RCC 7860 (cell line): ENCODE results near the gene CREB3L4.

Experiments used
- DNase-seq: peaks from one replicate; pipeline ENCODE4 v3.0.0-alpha.2; 2015; ENCODE audit warnings: low spot score
- FAIRE-seq: peaks from 2 replicates; lab custom pipeline; 2012; peaks lifted over from hg19 to GRCh38; lab: Jason Lieb, UNC

CREB3L4 gene, protein sequence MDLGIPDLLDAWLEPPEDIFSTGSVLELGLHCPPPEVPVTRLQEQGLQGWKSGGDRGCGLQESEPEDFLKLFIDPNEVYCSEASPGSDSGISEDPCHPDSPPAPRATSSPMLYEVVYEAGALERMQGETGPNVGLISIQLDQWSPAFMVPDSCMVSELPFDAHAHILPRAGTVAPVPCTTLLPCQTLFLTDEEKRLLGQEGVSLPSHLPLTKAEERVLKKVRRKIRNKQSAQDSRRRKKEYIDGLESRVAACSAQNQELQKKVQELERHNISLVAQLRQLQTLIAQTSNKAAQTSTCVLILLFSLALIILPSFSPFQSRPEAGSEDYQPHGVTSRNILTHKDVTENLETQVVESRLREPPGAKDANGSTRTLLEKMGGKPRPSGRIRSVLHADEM

GRCh38 chr1:153967107-153967999 lies at the start of gene CREB3L4:
TSS of gene CREB3L4 (plus strand) at chr1:153967902. CDS start at chr1:153968526, 624 bp downstream.
- FAIRE-seq, result peak; percentile 64
- peak; percentile 92 for DNase-seq

GRCh38 chr1:153919876-153920852 lies 47.5 kb upstream of the CREB3L4 start:
- FAIRE-seq, result no peak
- DNase-seq, result no peak

GRCh38 chr1:153921080-153921802 lies 46.5 kb upstream of the CREB3L4 start:
- DNase-seq (no peak), FAIRE-seq (no peak)

- no peak for FAIRE-seq
These were observed 46.0 kb upstream of the CREB3L4 start for GRCh38 chr1:153921803-153922075.

DNA sequence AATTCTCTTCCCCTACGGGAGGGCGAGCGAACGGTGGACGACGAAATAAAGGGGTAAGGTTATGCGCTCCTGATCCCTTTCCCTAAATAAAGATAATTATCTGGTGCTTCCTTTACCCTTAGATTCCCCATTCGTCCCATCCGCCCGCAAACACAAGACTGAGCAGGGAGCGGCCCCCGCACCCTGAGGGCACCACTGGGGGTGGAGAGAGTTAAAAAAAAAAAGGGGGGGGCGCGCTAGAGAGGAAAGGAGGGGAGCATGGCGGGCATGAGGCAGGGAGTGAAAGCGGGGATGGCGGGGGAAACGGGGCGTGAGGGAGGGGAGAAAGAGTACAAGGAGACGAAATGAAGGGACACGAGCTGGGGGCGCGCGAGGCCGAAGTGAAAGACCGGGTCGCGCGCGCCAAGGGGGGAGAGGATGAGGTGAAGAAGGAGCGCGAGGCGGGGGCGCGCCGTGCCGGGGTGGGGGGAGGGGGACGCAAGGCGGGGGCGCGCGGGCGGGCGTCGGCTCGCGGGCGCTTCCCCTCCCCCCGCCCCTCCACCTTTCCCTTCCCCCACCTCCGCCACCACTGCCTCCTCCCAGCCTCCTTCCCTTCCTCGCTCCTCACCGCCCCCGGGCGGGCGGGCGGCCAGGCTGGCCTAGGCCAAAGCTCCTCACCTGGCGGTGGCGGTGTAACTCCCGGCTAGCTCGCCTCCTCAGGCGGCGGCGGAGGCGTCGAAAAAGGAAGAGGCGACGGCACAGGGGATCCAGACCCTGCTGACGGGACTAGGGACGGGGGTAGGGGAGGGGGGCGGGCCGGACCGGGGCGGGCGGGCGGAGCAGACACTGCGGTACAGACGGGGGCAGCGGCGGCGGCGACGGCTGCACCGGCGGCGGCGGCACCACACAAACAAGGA lies 45.4 kb upstream of the CREB3L4 start:
- DNase-seq (peak; percentile 15), FAIRE-seq (no peak)

More at GRCh38 chr1:153921803-153922075, 46.0 kb upstream of the CREB3L4 start:
- no peak for DNase-seq

- DNase-seq (peak; percentile 99), FAIRE-seq (peak; percentile 85)
These were observed 44.5 kb upstream of the CREB3L4 start, which contains the start of gene GATAD2B for GRCh38 chr1:153922972-153923925. TSS of gene GATAD2B (minus strand) at chr1:153922972. CDS start at chr1:153828347, 94,625 bp downstream.

DNA sequence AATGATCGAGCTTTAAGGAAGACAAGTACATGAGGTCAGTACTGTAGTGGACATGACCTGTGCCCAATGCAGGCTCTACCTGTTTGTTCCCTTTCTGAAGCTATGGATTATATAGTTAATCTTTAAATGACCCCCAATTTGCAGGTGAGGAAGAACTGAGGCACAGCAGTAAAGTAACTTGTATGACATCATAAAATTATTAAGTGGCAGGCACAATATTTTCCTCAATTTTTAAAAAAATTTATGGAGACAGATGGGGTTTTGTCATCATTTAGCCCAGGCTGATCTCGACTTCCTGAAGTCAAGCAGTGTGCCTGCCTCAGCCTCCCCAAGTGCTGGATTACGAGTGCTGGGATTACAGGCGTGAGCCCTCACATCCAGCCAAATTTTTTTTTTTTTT lies 41.3 kb upstream of the CREB3L4 start:
- DNase-seq (no peak), FAIRE-seq (no peak)

DNA sequence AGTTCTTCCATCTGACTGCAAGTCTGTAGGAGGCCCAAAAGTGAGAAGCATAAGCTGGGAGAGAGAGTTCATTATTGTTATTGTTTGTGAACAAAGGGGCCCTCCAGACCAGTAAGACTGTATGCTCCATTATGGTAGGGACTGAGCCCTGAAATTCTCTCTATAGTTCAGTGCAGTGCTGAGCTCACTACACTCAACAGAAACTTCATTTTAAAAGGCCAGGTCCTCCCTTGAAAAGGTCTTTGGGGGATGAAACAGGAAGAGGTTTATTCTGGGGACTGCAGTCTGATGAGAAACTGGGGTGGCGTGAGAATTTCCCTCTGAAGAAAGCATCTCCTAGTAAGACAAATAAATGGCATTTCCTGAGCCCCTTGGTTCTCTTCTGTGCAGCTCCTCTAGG lies 39.5 kb upstream of the CREB3L4 start:
- FAIRE-seq (no peak), DNase-seq (no peak)

DNA sequence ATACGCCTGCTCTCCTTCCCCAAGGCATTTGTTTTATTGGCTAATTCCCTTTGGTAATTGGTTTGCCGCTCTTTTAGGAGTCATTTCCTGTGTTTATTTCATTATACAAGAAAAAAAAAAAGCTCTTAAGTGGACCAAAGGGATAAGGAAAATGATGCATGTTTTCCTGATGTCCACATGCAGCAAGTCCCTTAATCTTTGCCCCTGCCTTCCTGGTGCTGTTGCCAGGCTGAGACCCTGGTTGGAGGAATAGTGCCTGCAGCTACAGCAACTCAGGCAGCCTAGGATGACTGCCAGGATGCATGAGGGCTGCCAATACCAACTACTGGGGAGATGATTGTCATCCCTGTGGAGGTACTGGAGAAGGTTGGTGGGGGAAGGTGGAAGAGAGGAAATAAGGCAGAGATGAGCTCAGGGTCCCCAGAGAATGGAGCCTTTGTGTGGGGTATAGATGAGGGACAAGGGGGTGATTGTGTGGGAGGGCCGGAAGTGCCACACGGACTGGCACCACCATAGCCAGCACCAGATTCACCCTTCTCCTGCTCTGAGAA lies 38.8 kb upstream of the CREB3L4 start:
- no peak for DNase-seq
- FAIRE-seq, result no peak

DNA sequence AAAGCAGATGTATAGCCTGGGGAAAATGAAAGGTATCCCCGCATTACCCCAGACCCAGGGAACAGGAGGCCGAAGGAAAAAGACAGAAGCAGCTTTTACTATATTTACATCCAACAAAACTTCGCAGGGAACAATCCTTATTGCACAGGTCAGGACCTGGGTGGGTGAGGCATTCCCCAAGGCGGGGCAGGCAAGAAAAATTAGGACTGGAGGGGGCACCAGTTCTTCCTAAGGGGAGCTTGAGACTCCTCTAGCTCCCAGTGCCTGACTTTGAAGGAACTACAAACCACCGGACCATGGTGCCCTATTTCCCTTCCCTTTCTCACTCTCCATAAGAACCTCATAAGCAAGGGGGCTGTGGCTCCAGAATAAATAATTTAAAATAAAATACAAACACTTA lies 38.3 kb upstream of the CREB3L4 start:
- DNase-seq (no peak), FAIRE-seq (no peak)

- FAIRE-seq (no peak), DNase-seq (no peak)
These were observed 37.4 kb upstream of the CREB3L4 start for GRCh38 chr1:153929981-153930948.

DNA sequence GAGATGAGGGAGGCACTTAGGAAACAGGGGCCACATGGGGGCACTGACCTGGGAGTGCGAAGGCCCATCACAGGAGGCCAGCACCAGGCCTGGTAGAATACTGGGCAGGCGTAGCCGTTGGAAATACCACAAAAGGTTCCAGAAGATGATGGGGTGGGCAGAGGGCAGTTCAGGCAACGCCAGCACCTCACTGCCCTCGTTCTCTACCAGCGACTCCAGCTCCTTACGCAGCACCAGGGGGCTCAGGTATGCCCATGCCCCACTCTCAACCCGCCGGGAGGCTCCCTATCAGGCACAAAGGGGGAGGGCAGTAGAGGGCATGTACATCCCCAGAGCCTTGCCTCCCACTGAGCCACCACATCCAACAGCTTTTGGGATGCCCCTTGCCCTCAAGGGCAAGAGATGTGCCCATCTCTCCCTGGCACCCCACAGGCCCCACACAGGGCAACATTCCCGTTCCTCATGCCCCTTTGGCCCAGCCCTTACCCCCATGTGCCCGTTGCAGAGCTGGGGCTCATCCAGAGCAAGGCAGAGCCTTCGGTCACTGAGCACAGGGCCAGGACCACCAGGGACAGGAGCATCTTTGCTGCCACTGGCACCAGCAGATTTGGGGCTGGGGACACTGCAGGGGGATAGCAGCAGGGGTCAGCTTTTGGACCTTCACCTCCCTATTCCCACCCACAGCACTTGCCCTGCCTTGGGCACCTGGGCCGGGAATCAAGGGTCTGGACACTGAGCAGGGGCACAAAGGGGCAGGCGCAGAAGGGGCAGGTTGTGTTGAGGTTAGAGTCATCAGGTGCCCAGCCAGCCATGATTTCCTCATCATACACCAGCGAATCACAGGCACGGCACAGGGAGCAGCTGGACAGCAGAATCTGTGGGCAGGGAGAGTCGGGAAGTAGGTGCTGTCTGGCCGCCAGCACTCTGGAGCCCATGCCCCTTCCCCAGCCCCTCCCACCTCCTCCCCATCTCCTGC lies 35.3 kb upstream of the CREB3L4 start:
- FAIRE-seq (no peak), DNase-seq (no peak)

DNA sequence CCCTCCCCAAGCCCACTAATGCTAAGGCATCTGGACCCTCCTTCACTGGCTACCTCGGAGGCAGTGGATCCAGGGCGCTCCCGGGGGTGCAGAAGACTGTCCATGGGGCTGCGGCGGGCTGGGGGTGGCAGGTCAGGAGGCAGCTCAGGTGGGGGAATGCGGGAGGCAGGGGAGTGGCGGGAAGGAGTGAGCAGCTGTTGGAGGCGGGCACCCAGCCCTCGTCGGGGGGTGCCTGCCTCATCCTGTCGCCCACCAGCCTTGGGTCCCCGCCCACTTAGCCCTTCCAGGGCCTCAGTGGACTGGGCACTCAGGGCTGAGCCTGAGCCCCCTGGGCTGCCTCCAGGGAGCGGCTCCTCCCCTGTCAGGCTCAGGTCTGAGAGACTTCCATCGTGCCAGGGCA lies 34.3 kb upstream of the CREB3L4 start:
- FAIRE-seq, result no peak

GRCh38 chr1:153933955-153934354 lies 33.7 kb upstream of the CREB3L4 start:
- DNase-seq (no peak), FAIRE-seq (no peak)

More for the DNA sequence above, 34.3 kb upstream of the CREB3L4 start:
- no peak for DNase-seq

- FAIRE-seq, result no peak
- DNase-seq, result no peak
These were observed 33.0 kb upstream of the CREB3L4 start for GRCh38 chr1:153934746-153935145.
